GM06990 (cell line): ENCODE measurements around the gene SPC24.

Experiments used
- DNase-seq: peaks from one replicate; pipeline ENCODE4 v3.0.0-alpha.2; 2011; ENCODE audit not compliant: insufficient read length; ENCODE audit errors: extremely low read depth
- H3K27me3 ChIP-seq: replicated peaks from 2 replicates; pipeline ENCODE4 v1.6.0; 2011; ENCODE audit warnings: low read length; ENCODE audit not compliant: control insufficient read depth, insufficient read depth
- H3K36me3 ChIP-seq: 2 replicates; pipeline ENCODE4 v1.5.1; 2011; ENCODE audit warnings: low read length; ENCODE audit not compliant: control insufficient read depth, insufficient read depth
- H3K4me3 ChIP-seq: replicated peaks from 2 replicates; pipeline ENCODE4 v1.5.1; 2011; ENCODE audit warnings: low read depth, mild to moderate bottlenecking, control low read depth, low read length
- CTCF ChIP-seq: IDR thresholded peaks from 2 replicates; pipeline ENCODE4 v1.5.1; 2011; ENCODE audit warnings: low read length, control low read depth, mild to moderate bottlenecking, inconsistent platforms; ENCODE audit not compliant: insufficient read depth, poor library complexity, severe bottlenecking

The SPC24 gene

GRCh38 chr19:11096210-11096841, 59.3 kb downstream of the SPC24 start:
- DNase-seq = peak; percentile 59
- Histone ChIP-seq H3K4me3 (no peak overlapping the region), H3K36me3 (peaks cover 13% of the 10 kb centered on the region), H3K27me3 (no peaks in the 10 kb centered on the region)
- no peak for TF ChIP-seq CTCF
